Breast epithelium (tissue), 3 donors: ENCODE measurements around the gene CBFA2T3.

Experiments used
- POLR2A ChIP-seq: fragments of 450-650 bp; IDR thresholded peaks from one replicate; pipeline ENCODE4 v1.6.1; 2016; ENCODE audit warnings: antibody characterized with exemption, mild to moderate bottlenecking, moderate library complexity
- TF ChIP-seq, protein P1 (sequence below), 3 donors: fragments of 450-650 bp; IDR thresholded peaks; one replicate each; pipeline ENCODE4 v1.5.1; 2016 to 2017; ENCODE audit warnings: antibody characterized with exemption in 3 of 3, mild to moderate bottlenecking in 3 of 3, moderate library complexity in 3 of 3

DNA sequence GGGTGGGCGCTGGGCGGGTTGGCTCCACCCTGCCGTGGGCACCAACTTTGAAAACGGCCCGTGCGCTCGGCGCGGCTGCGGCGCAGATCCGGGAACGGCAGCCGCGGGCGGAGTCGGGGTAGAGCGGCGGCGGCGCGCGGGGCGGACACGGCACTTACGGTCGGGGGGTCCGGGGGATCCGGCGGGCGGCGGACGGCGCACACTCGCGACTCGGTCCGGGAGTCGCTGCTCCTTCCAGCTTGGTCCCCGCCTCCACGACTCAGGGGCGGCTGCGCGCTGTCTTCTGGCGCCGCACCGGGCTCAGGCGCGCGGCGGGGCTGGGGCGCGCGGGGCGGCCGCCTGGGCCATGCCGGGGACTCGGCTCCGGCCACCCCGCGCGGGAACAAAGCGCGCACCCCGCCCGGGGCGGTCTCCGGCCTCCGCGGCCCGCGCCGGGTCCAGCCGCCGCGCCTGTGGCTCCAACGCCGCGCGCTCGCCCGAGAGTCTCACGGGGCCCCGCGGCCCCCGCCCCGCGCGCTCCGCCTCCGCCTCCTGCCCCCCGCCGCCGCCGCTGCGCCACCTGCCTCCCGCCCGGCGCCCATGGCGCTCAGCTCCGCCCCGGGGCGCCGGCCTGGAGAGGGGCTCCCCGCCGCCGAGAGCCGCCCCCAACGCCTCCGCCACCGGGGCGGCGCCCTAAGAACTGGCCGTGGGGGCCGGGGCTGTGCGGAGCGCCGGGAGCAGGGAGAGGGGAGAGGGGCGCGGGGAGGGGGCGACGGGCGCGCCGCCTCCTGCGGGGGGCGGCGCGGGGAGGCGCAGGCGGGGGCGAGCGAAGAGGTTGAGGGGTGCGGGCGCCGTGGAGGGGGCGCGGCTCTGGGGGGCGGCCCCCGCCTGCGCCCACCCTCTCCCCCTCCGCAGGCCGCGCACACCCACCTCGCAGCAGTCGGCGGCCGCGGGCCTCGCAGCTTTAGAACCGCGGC lies 35.9 kb downstream of the CBFA2T3 start:
- TF ChIP-seq POLR2A, result no peak
- TF ChIP-seq, protein P1, sequence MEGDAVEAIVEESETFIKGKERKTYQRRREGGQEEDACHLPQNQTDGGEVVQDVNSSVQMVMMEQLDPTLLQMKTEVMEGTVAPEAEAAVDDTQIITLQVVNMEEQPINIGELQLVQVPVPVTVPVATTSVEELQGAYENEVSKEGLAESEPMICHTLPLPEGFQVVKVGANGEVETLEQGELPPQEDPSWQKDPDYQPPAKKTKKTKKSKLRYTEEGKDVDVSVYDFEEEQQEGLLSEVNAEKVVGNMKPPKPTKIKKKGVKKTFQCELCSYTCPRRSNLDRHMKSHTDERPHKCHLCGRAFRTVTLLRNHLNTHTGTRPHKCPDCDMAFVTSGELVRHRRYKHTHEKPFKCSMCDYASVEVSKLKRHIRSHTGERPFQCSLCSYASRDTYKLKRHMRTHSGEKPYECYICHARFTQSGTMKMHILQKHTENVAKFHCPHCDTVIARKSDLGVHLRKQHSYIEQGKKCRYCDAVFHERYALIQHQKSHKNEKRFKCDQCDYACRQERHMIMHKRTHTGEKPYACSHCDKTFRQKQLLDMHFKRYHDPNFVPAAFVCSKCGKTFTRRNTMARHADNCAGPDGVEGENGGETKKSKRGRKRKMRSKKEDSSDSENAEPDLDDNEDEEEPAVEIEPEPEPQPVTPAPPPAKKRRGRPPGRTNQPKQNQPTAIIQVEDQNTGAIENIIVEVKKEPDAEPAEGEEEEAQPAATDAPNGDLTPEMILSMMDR (IDR thresholded peaks at IDR 0.05), result no peak
